HG03457 (cell line): ENCODE data around the gene OR5A1.

ENCODE experiments used
- ATAC-seq: cut with Tn5 transposase; IDR thresholded peaks from one replicate; pipeline ENCODE4 v1.9.1; 2021; ENCODE audit warnings: moderate number of reproducible peaks; ENCODE audit not compliant: unreplicated experiment

OR5A1 gene

DNA sequence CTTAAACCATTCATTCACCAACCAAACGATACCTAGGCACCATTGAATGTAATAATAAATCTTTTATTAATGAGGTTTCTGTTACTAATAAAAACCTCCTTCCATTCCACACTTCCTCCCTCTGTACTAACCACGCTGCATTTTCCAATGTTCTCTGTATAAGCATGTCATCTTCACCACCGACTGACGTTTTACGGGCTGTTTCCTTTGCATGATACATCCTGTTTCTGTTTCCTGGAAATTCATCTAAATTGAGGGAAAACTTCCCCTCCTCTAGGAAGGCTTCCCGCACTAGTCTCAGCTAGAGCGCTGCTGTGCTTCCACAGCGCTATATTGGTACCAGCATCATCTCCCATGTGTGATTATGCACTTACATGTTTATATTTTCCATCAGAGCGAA lies 38.9 kb downstream of the OR5A1 start:
- ATAC-seq = no peak

DNA sequence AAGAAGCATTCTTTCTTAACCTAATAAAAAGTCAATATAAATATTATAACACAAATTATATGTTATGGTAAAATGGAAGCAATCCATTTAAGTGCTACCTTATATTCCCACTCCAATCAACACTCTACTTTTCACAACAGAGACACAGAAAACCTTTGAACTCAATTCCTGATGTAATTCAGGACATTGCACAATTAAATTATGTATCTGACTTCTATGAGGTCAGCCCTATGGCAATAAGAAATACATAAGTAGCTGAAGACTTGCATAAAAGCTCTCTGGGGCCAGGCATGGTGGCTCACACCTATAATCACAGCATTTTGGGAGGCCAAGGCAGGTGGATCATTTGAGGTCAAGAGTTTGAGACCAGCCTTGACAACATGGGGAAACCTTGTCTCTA lies 43.6 kb downstream of the OR5A1 start:
- ATAC-seq = no peak

DNA sequence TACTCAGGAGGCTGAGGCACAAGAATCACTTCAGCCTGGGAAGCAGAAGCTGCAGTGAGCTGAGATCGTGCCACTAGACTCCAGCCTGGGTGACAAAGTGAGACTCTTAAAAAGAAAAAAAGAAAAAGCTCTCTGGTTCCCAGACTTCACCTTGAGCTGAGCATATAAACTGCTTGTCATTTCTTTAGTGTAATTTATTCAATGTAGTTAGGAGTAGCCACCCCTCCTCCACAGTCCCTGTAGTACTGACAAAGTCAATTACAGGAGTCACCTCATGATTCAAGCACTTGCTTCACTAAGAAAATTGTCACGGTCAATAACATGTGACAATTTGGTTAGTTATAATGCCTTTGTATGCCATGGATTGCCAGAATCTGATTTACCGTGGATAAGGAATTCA lies 44.1 kb downstream of the OR5A1 start:
- no peak for ATAC-seq
